ENCODE results near the gene CFTR. TPM values are rescaled to one million over a fixed set of nuclear protein-coding genes. Genes with fewer than 3 reads are reported as not detected.

Gene CFTR
- total RNA-seq, 4 donors from 2014 or later: 0.80 to 11.7 (median 5.0) TPM

GRCh38 chr7:117567781-117568180, 88.0 kb downstream of the CFTR start:
- no peak for DNase-seq (ENCODE audit: low spot score in 2 of 2)
- no peak for TF ChIP-seq CTCF (IDR thresholded peaks at IDR 0.05)
- no peak for TF ChIP-seq POLR2A (IDR thresholded peaks at IDR 0.05)
- H3K4me3 ChIP-seq (ENCODE audit: low read depth, poor library complexity, severe bottlenecking): no peak overlapping the region
- intact Hi-C loops (cut with DNase I; ENCODE audit: low total_unique reads): no loop called here
- 70 to 72% methylated on average over 1 of the region's 1 CpG for WGBS, 2 donors

- intact Hi-C loops (cut with DNase I; ENCODE audit: low total_unique reads): no loop called here
- no peak for DNase-seq (ENCODE audit: low spot score in 2 of 2)
- no peak overlapping the region for H3K4me3 ChIP-seq (ENCODE audit: low read depth, poor library complexity, severe bottlenecking)
- no peak for TF ChIP-seq POLR2A (IDR thresholded peaks at IDR 0.05)
- no peak for TF ChIP-seq CTCF (IDR thresholded peaks at IDR 0.05)
Observed at GRCh38 chr7:117572856-117573620, 93.2 kb downstream of the CFTR start.

GRCh38 chr7:117581424-117581823, 101.6 kb downstream of the CFTR start:
- WGBS, 2 donors: 88 to 91% methylated on average over 1 of the region's 1 CpG
- no peak overlapping the region for H3K4me3 ChIP-seq (ENCODE audit: low read depth, poor library complexity, severe bottlenecking)
- no peak for DNase-seq (ENCODE audit: low spot score in 2 of 2)
- TF ChIP-seq POLR2A (IDR thresholded peaks at IDR 0.05) (no peak), CTCF (IDR thresholded peaks at IDR 0.05) (no peak)
- intact Hi-C loops (cut with DNase I; ENCODE audit: low total_unique reads): no loop called here

GRCh38 chr7:117582219-117582704, 102.4 kb downstream of the CFTR start:
- TF ChIP-seq POLR2A (IDR thresholded peaks at IDR 0.05) (no peak), CTCF (IDR thresholded peaks at IDR 0.05) (no peak)
- intact Hi-C loops (cut with DNase I; ENCODE audit: low total_unique reads): no loop called here
- WGBS, 2 donors: 17 to 25% methylated on average over 1 of the region's 1 CpG
- DNase-seq (ENCODE audit: low spot score in 2 of 2): no peak
- no peak overlapping the region for H3K4me3 ChIP-seq (ENCODE audit: low read depth, poor library complexity, severe bottlenecking)

GRCh38 chr7:117587931-117588330, 108.1 kb downstream of the CFTR start:
- no peak overlapping the region for H3K4me3 ChIP-seq (ENCODE audit: low read depth, poor library complexity, severe bottlenecking)
- DNase-seq (ENCODE audit: low spot score in 2 of 2): no peak
- intact Hi-C loops (cut with DNase I; ENCODE audit: low total_unique reads): no loop called here
- TF ChIP-seq CTCF (IDR thresholded peaks at IDR 0.05): no peak
- TF ChIP-seq POLR2A (IDR thresholded peaks at IDR 0.05): no peak
- WGBS, 2 donors: 88 to 90% methylated on average over 1 of the region's 1 CpG
